ENCODE measurements around the gene NUCKS1. TPM values are rescaled to one million over a fixed set of nuclear protein-coding genes. Genes with fewer than 3 reads are reported as not detected.

Gene NUCKS1
- total RNA-seq, 1 donor from 2014 or later, result 340 TPM

GRCh38 chr1:205741681-205742080, 8.3 kb downstream of the NUCKS1 start:
- TF ChIP-seq CTCF (conservative IDR thresholded peaks at IDR 0.05), result no peak
- Mint-ChIP-seq H3K9me3 (no peaks in the 10 kb centered on the region), H3K27ac (no peak overlapping the region), H3K36me3 (peaks cover 25% of the 10 kb centered on the region), H3K4me1 (ENCODE audit: unreplicated experiment) (peaks cover 21% of the 10 kb centered on the region), H3K27me3 (no peaks in the 10 kb centered on the region), H3K4me3 (no peak overlapping the region)
- DNase-seq (ENCODE audit: extremely low spot score, unreplicated experiment), result no peak

GRCh38 chr1:205739348-205740160, 10.4 kb downstream of the NUCKS1 start:
- no peak overlapping the region for H3K27ac Mint-ChIP-seq
- no peak for DNase-seq (ENCODE audit: extremely low spot score, unreplicated experiment)
- H3K4me3 Mint-ChIP-seq, result no peak overlapping the region
- no peak for TF ChIP-seq CTCF (conservative IDR thresholded peaks at IDR 0.05)
- no peaks in the 10 kb centered on the region for H3K9me3 Mint-ChIP-seq
- no peaks in the 10 kb centered on the region for H3K27me3 Mint-ChIP-seq
- peaks cover 15% of the 10 kb centered on the region for H3K4me1 Mint-ChIP-seq (ENCODE audit: unreplicated experiment)
- H3K36me3 Mint-ChIP-seq, result peaks cover 25% of the 10 kb centered on the region

- Mint-ChIP-seq H3K4me1 (ENCODE audit: unreplicated experiment) (peaks cover 5% of the 10 kb centered on the region), H3K9me3 (no peaks in the 10 kb centered on the region), H3K27ac (no peak overlapping the region), H3K36me3 (peaks cover 20% of the 10 kb centered on the region), H3K4me3 (no peak overlapping the region), H3K27me3 (no peaks in the 10 kb centered on the region)
- no peak for TF ChIP-seq CTCF (conservative IDR thresholded peaks at IDR 0.05)
- no peak for DNase-seq (ENCODE audit: extremely low spot score, unreplicated experiment)
Observed at GRCh38 chr1:205735218-205735617, 14.8 kb downstream of the NUCKS1 start.

GRCh38 chr1:205733438-205734175, 16.4 kb downstream of the NUCKS1 start:
- Mint-ChIP-seq H3K4me1 (ENCODE audit: unreplicated experiment) (no peaks in the 10 kb centered on the region), H3K4me3 (no peak overlapping the region), H3K27ac (no peak overlapping the region), H3K36me3 (peaks cover 15% of the 10 kb centered on the region), H3K9me3 (no peaks in the 10 kb centered on the region), H3K27me3 (no peaks in the 10 kb centered on the region)
- no peak for TF ChIP-seq CTCF (conservative IDR thresholded peaks at IDR 0.05)
- DNase-seq (ENCODE audit: extremely low spot score, unreplicated experiment), result no peak

GRCh38 chr1:205729945-205730610, 19.9 kb downstream of the NUCKS1 start:
- no peak for TF ChIP-seq CTCF (conservative IDR thresholded peaks at IDR 0.05)
- Mint-ChIP-seq H3K27me3 (no peaks in the 10 kb centered on the region), H3K4me1 (ENCODE audit: unreplicated experiment) (no peaks in the 10 kb centered on the region), H3K36me3 (peaks cover 21% of the 10 kb centered on the region), H3K9me3 (no peaks in the 10 kb centered on the region), H3K4me3 (no peak overlapping the region), H3K27ac (no peak overlapping the region)
- no peak for DNase-seq (ENCODE audit: extremely low spot score, unreplicated experiment)

All from type B pancreatic cell (in vitro differentiated cells).